ENCODE measurements around the gene DPH1. TPM values are rescaled to one million over a fixed set of nuclear protein-coding genes. Genes with fewer than 3 reads are reported as not detected.

DPH1 gene
- polyA plus RNA-seq, 2 of the 4 experiments (the other 2 are of a cell fraction), result 25.5 to 33.6 TPM

DNA sequence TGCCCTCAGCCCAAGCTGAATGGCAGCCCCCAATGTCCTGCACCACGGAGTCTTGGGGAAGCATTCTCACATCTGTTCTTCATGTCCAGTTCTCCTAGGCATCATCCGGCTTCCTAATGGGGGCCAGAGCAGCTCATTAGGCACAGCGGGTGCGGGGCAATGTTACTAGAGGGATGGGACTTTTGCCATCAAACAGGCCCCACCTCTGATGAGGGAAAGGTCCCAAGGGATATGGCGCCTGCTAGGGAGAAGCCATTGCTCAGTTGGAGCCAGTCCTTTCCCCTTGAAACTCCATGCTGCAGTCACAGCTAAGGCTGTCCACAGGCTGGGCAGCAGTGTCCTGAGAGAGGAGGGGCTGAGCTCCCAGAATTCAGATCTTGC, 1.7 kb upstream of the DPH1 start:
- POLR2A ChIA-PET, result no interaction called here
- Histone ChIP-seq H3K27ac (no peak overlapping the region), H3K9me3 (no peaks in the 10 kb centered on the region), H3K4me1 (peaks cover 22% of the 10 kb centered on the region), H3K4me2 (no peak overlapping the region), H3K4me3 (no peak overlapping the region)
- CTCF ChIA-PET, result interaction anchor here (1.0 to 17.0 kb wide), 12 partner anchors 10 to 307 kb away, joined by 3 to 420 read pairs (median 4); partner anchors contain the start of genes HIC1 and OVCA2
- WGBS (ENCODE audit: missing lambda C conversion rate), result 92% methylated on average over 5 of the region's 5 CpGs
- TF ChIP-seq, protein P1, sequence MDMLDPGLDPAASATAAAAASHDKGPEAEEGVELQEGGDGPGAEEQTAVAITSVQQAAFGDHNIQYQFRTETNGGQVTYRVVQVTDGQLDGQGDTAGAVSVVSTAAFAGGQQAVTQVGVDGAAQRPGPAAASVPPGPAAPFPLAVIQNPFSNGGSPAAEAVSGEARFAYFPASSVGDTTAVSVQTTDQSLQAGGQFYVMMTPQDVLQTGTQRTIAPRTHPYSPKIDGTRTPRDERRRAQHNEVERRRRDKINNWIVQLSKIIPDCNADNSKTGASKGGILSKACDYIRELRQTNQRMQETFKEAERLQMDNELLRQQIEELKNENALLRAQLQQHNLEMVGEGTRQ (IDR thresholded peaks at IDR 0.05), result no peak
- TF ChIP-seq RAD21 (conservative IDR thresholded peaks at IDR 0.05 in 1 of 2, IDR thresholded peaks at IDR 0.05 in 1 of 2) (no peak), BCL3 (IDR thresholded peaks at IDR 0.05) (no peak), ZSCAN20 (CRISPR knock-in tag; IDR thresholded peaks at IDR 0.05) (no peak), REST (IDR thresholded peaks at IDR 0.05) (no peak), RCOR1 (IDR thresholded peaks at IDR 0.05; ENCODE audit: low read depth, low read length) (no peak), NR3C1 (IDR thresholded peaks at IDR 0.05) (no peak), BHLHE40 (IDR thresholded peaks at IDR 0.05; ENCODE audit: low read depth, low read length) (no peak), CHD2 (IDR thresholded peaks at IDR 0.05; ENCODE audit: low read length, partially characterized antibody) (no peak), NPAS2 (CRISPR knock-in tag; IDR thresholded peaks at IDR 0.05; ENCODE audit: borderline replicate concordance) (no peak)
- DNase-seq (ENCODE audit: low read depth in 1 of 2, low spot score in 1 of 2) (no peak), ATAC-seq (no peak), FAIRE-seq (no peak)

GRCh38 chr17:2028737-2029136, 1.2 kb upstream of the DPH1 start:
- no peak for FAIRE-seq
- ChIA-PET CTCF (interaction anchor here (1.0 to 17.0 kb wide), 12 partner anchors 11 to 308 kb away, joined by 3 to 420 read pairs (median 4); partner anchors contain the start of gene OVCA2), POLR2A (interaction anchor here (0.8 kb wide), 1 partner anchor 120 kb away, joined by 3 read pairs; no protein-coding TSS in a partner anchor)
- H3K27ac ChIP-seq, result no peak overlapping the region
- H3K4me1 ChIP-seq, result peaks cover 21% of the 10 kb centered on the region
- 52% methylated on average over 6 of the region's 6 CpGs for WGBS (ENCODE audit: missing lambda C conversion rate)
- H3K9me3 ChIP-seq, result no peaks in the 10 kb centered on the region
- no peak overlapping the region for H3K4me2 ChIP-seq
- no peak for ATAC-seq
- TF ChIP-seq NPAS2 (CRISPR knock-in tag; IDR thresholded peaks at IDR 0.05; ENCODE audit: borderline replicate concordance) (no peak), CEBPB (IDR thresholded peaks at IDR 0.05) (no peak), PHF8 (IDR thresholded peaks at IDR 0.05; ENCODE audit: borderline replicate concordance, low read depth) (no peak), SREBF2 (IDR thresholded peaks at IDR 0.05) (no peak), MAZ (IDR thresholded peaks at IDR 0.05; ENCODE audit: borderline replicate concordance, low read depth, low read length) (no peak), ZSCAN20 (CRISPR knock-in tag; IDR thresholded peaks at IDR 0.05) (no peak), GATA3 (IDR thresholded peaks at IDR 0.05; ENCODE audit: borderline replicate concordance) (no peak), EHMT2 (IDR thresholded peaks at IDR 0.05; ENCODE audit: low read depth) (no peak), EP300 (IDR thresholded peaks at IDR 0.05) (no peak), JUNB (IDR thresholded peaks at IDR 0.05) (no peak), CHD2 (IDR thresholded peaks at IDR 0.05; ENCODE audit: low read length, partially characterized antibody) (no peak), ZNF302 (CRISPR knock-in tag; IDR thresholded peaks at IDR 0.05) (no peak), ELK1 (IDR thresholded peaks at IDR 0.05; ENCODE audit: low read depth, low read length) (no peak), HES2 (IDR thresholded peaks at IDR 0.05) (no peak), RNF2 (IDR thresholded peaks at IDR 0.05; ENCODE audit: borderline replicate concordance, low read depth) (no peak), RAD21 (conservative IDR thresholded peaks at IDR 0.05 in 1 of 2, IDR thresholded peaks at IDR 0.05 in 1 of 2) (no peak), E2F6 (IDR thresholded peaks at IDR 0.05; ENCODE audit: borderline replicate concordance, low read depth) (no peak), HDAC2 (IDR thresholded peaks at IDR 0.05) (no peak)
- TF ChIP-seq, protein P2, sequence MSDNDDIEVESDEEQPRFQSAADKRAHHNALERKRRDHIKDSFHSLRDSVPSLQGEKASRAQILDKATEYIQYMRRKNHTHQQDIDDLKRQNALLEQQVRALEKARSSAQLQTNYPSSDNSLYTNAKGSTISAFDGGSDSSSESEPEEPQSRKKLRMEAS (IDR thresholded peaks at IDR 0.05), result no peak
- no peak for DNase-seq (ENCODE audit: low read depth in 1 of 2, low spot score in 1 of 2)
- H3K4me3 ChIP-seq, result no peak overlapping the region

Data from A549 (cell line).